GM23338 (cell line): ENCODE results near the gene SSTR1. TPM values are rescaled to one million over a fixed set of nuclear protein-coding genes. Genes with fewer than 3 reads are reported as not detected.
A peak's percentile ranks its signal among the peaks of the same experiment; 100 is the strongest.

Experiments
- ATAC-seq: fragments of 200-7000 bp; cut with Tn5 transposase; 3 replicates; pipeline ENCODE4 v1.9.1; 2020
- DNase-seq: peaks from one replicate; pipeline ENCODE4 v3.0.0-alpha.2; 2015; ENCODE audit warnings: low spot score
- H2AFZ ChIP-seq: fragments of 200-600 bp; sonication (generic); 2 replicates; pipeline ENCODE4 v1.8.0; 2016; ENCODE audit warnings: antibody characterized with exemption, mild to moderate bottlenecking, moderate library complexity
- H3F3A ChIP-seq: fragments of 200-600 bp; sonication (generic); replicated peaks from 2 replicates; pipeline ENCODE4 v1.8.0; 2017; ENCODE audit warnings: antibody characterized with exemption, mixed run types, low read depth
- H3K27ac ChIP-seq: fragments of 200-600 bp; sonication (generic); 2 replicates; pipeline ENCODE4 v1.6.1; 2016; ENCODE audit warnings: low read depth
- H3K27me3 ChIP-seq: fragments of 200-600 bp; sonication (generic); 2 replicates; pipeline ENCODE4 v1.8.0; 2016; ENCODE audit warnings: mild to moderate bottlenecking, mixed run types, moderate library complexity; ENCODE audit not compliant: insufficient read depth
- H3K36me3 ChIP-seq: fragments of 200-600 bp; sonication (generic); 2 replicates; pipeline ENCODE4 v1.8.0; 2016; ENCODE audit warnings: mild to moderate bottlenecking; ENCODE audit not compliant: insufficient read depth
- H3K4me1 ChIP-seq: fragments of 200-600 bp; sonication (generic); 2 replicates; pipeline ENCODE4 v1.8.0; 2016; ENCODE audit warnings: mild to moderate bottlenecking, moderate library complexity; ENCODE audit not compliant: insufficient read depth
- H3K4me2 ChIP-seq: fragments of 200-600 bp; sonication (generic); 2 replicates; pipeline ENCODE4 v1.7.1; 2017; ENCODE audit warnings: mixed run types
- H3K4me3 ChIP-seq: fragments of 200-600 bp; sonication (generic); 2 replicates; pipeline ENCODE4 v1.6.1; 2016; ENCODE audit warnings: mixed run types
- H3K79me2 ChIP-seq: fragments of 200-600 bp; sonication (generic); replicated peaks from 2 replicates; pipeline ENCODE4 v1.8.0; 2017; ENCODE audit warnings: mild to moderate bottlenecking; ENCODE audit not compliant: insufficient read depth
- H3K9me2 ChIP-seq: fragments of 200-600 bp; sonication (generic); 2 replicates; pipeline ENCODE4 v1.8.0; 2017; ENCODE audit not compliant: insufficient read depth
- H4K20me1 ChIP-seq: fragments of 200-600 bp; sonication (generic); replicated peaks from 2 replicates; pipeline ENCODE4 v1.8.0; 2017; ENCODE audit warnings: mild to moderate bottlenecking; ENCODE audit not compliant: insufficient read depth
- H3K27ac Mint-ChIP-seq: 2 replicates; pipeline ENCODE4 v1.8.0; 2020; ENCODE audit warnings: inconsistent platforms, mild to moderate bottlenecking, moderate library complexity, mixed read lengths
- H3K27me3 Mint-ChIP-seq: 3 replicates; pipeline ENCODE4 v1.8.0; 2022; ENCODE audit warnings: low read depth, mild to moderate bottlenecking, moderate library complexity, mixed read lengths, inconsistent platforms; ENCODE audit not compliant: insufficient read depth, poor library complexity
- H3K36me3 Mint-ChIP-seq: 3 replicates; pipeline ENCODE4 v1.8.0; 2021; ENCODE audit warnings: low read depth, mild to moderate bottlenecking, inconsistent platforms, moderate library complexity, mixed read lengths
- H3K4me1 Mint-ChIP-seq: 3 replicates; pipeline ENCODE4 v1.8.0; 2020; ENCODE audit warnings: mild to moderate bottlenecking, inconsistent platforms, mixed read lengths
- H3K4me3 Mint-ChIP-seq: 3 replicates; pipeline ENCODE4 v1.8.0; 2021; ENCODE audit warnings: moderate library complexity, mild to moderate bottlenecking, inconsistent platforms, mixed read lengths
- H3K9me3 Mint-ChIP-seq: 3 replicates; pipeline ENCODE4 v1.8.0; 2020; ENCODE audit warnings: moderate library complexity, mild to moderate bottlenecking, inconsistent platforms, mixed read lengths
- CTCF ChIP-seq, 2 experiments: fragments of 200-600 bp in 1 of 2; sonication (generic) in 1 of 2; conservative IDR thresholded peaks; 2 replicates each; pipeline versions ENCODE4 v1.5.1 to v1.6.1; 2016 to 2017; ENCODE audit warnings: antibody characterized with exemption in 2 of 2, low read depth in 2 of 2, mild to moderate bottlenecking in 2 of 2, moderate library complexity in 1 of 2
- ETS1 ChIP-seq: IDR thresholded peaks from 2 replicates; pipeline ENCODE4 v1.6.1; 2016; ENCODE audit warnings: antibody characterized with exemption
- EZH2 ChIP-seq: fragments of 200-600 bp; sonication (generic); IDR thresholded peaks from one replicate; pipeline ENCODE4 v1.8.0; 2017; ENCODE audit warnings: antibody characterized with exemption, mild to moderate bottlenecking, low read depth; ENCODE audit not compliant: unreplicated experiment
- EZH2phosphoT487 ChIP-seq: fragments of 200-600 bp; sonication (generic); IDR thresholded peaks from one replicate; pipeline ENCODE4 v1.8.1; 2018; ENCODE audit warnings: antibody characterized with exemption; ENCODE audit not compliant: unreplicated experiment
- JUNB ChIP-seq: IDR thresholded peaks from one replicate; pipeline ENCODE4 v1.6.1; 2016; ENCODE audit warnings: antibody characterized with exemption; ENCODE audit not compliant: unreplicated experiment
- POLR2AphosphoS5 ChIP-seq: IDR thresholded peaks from 2 replicates; pipeline ENCODE4 v1.6.1; 2016; ENCODE audit warnings: antibody characterized with exemption, low read depth
- REST ChIP-seq: IDR thresholded peaks from one replicate; pipeline ENCODE4 v1.6.1; 2018; ENCODE audit warnings: antibody characterized with exemption; ENCODE audit not compliant: unreplicated experiment
- STAT1 ChIP-seq: IDR thresholded peaks from one replicate; pipeline ENCODE4 v1.6.1; 2016; ENCODE audit warnings: antibody characterized with exemption; ENCODE audit not compliant: unreplicated experiment
- ZNF114 ChIP-seq: fragments of 250-450 bp; sonication (Bioruptor Pico); IDR thresholded peaks from 2 replicates; pipeline ENCODE4 v1.5.0; 2020; ENCODE audit warnings: mild to moderate bottlenecking, moderate library complexity
- ZNF331 ChIP-seq: fragments of 250-450 bp; sonication (Bioruptor Pico); IDR thresholded peaks from 2 replicates; pipeline ENCODE4 v1.5.0; 2020; ENCODE audit warnings: low read depth, mild to moderate bottlenecking, moderate library complexity
- ZNF462 ChIP-seq: fragments of 250-450 bp; sonication (Bioruptor Pico); IDR thresholded peaks from 2 replicates; pipeline ENCODE4 v1.5.0; 2020; ENCODE audit warnings: mild to moderate bottlenecking, moderate library complexity
- polyA plus RNA-seq: library from polyadenylated mRNA; unstranded; fragments of >200 nt; fragmentation: Nextera tagmentation; extraction: Ambion mirVana; gene quantifications from 2 replicates; pipeline ENCODE4 v1.2.1, GENCODE V29; 2016
- total RNA-seq: library from RNA; depleted of rRNA; stranded (reverse); fragments of >200 nt; shearing (Covaris generic); gene quantifications from 2 replicates; pipeline ENCODE4 v1.2.3, GENCODE V29; 2014

SSTR1 gene
- total and polyA plus RNA-seq, 2 experiments from 2014 or later, result 0.42 to 0.80 TPM

GRCh38 chr14:38202444-38203191 lies 5.1 kb upstream of the SSTR1 start:
- DNase-seq, result peak; percentile 77
- H3K27ac ChIP-seq, result peak overlapping the region; percentile 73
- H2AFZ ChIP-seq, result no peak overlapping the region
- H3K4me2 ChIP-seq, result no peak overlapping the region
- H3K36me3 ChIP-seq, result peaks cover 30% of the 10 kb centered on the region
- H3K9me2 ChIP-seq, result no peaks in the 10 kb centered on the region
- peak; percentile 25 for ATAC-seq
- peaks cover 47% of the 10 kb centered on the region for H3F3A ChIP-seq
- Mint-ChIP-seq H3K4me3 (peak overlapping the region; percentile 14; the same call in 1 of the 3 replicates), H3K27ac (peak overlapping the region; percentile 51; the same call in 1 of the 2 replicates), H3K4me1 (peaks cover 44% of the 10 kb centered on the region), H3K36me3 (peaks cover 43% of the 10 kb centered on the region), H3K9me3 (peaks cover 23% of the 10 kb centered on the region), H3K27me3 (peaks cover 60% of the 10 kb centered on the region)
- H4K20me1 ChIP-seq, result no peaks in the 10 kb centered on the region
- H3K27me3 ChIP-seq, result peaks cover 34% of the 10 kb centered on the region
- TF ChIP-seq ETS1 (peak; percentile 67), POLR2AphosphoS5 (peak; percentile 99), STAT1 (no peak), JUNB (no peak), REST (peak; percentile 16), EZH2 (no peak), ZNF114 (CRISPR knock-in tag) (peak; percentile 73; the same call in 1 of the 2 replicates), EZH2phosphoT487 (no peak), ZNF331 (CRISPR knock-in tag) (no peak), CTCF (conservative IDR thresholded peaks at IDR 0.05; ENCODE audit: low read depth in 2 of 2) (no peak; a peak in 1 of 4 replicates), ZNF462 (CRISPR knock-in tag) (peak; percentile 92)
- peaks cover 23% of the 10 kb centered on the region; the same call in 1 of the 2 replicates for H3K4me1 ChIP-seq
- no peak overlapping the region for H3K4me3 ChIP-seq
- no peaks in the 10 kb centered on the region for H3K79me2 ChIP-seq
